ENCODE results near the gene BTBD9.

- TF ChIP-seq POLR2A (IDR thresholded peaks at IDR 0.05; ENCODE audit: insufficient read depth in 1 of 2, low read depth in 2 of 2, low read length in 2 of 2): no peak
- TF ChIP-seq NR2F1 (CRISPR knock-in tag; IDR thresholded peaks at IDR 0.05): no peak
- no peak for TF ChIP-seq EZH2 (conservative IDR thresholded peaks at IDR 0.05; ENCODE audit: low read depth, low read length)
- no peak for TF ChIP-seq ZNF274 (CRISPR knock-in tag; IDR thresholded peaks at IDR 0.05)
- no peak for TF ChIP-seq HMGXB4 (CRISPR knock-in tag; IDR thresholded peaks at IDR 0.05; ENCODE audit: borderline replicate concordance in 1 of 2, low read depth in 1 of 2)
- TF ChIP-seq MAX (IDR thresholded peaks at IDR 0.05): no peak
- no peak for TF ChIP-seq HMG20B (CRISPR knock-in tag; conservative IDR thresholded peaks at IDR 0.05)
- TF ChIP-seq SUZ12 (IDR thresholded peaks at IDR 0.05; ENCODE audit: low read depth, low read length): no peak
- TF ChIP-seq DPF2 (CRISPR knock-in tag; IDR thresholded peaks at IDR 0.05; ENCODE audit: borderline replicate concordance, low read depth): no peak
- no peak for TF ChIP-seq YY1 (IDR thresholded peaks at IDR 0.05; ENCODE audit: insufficient read depth, insufficient replicate concordance, low read depth, low read length)
- TF ChIP-seq, protein P1, sequence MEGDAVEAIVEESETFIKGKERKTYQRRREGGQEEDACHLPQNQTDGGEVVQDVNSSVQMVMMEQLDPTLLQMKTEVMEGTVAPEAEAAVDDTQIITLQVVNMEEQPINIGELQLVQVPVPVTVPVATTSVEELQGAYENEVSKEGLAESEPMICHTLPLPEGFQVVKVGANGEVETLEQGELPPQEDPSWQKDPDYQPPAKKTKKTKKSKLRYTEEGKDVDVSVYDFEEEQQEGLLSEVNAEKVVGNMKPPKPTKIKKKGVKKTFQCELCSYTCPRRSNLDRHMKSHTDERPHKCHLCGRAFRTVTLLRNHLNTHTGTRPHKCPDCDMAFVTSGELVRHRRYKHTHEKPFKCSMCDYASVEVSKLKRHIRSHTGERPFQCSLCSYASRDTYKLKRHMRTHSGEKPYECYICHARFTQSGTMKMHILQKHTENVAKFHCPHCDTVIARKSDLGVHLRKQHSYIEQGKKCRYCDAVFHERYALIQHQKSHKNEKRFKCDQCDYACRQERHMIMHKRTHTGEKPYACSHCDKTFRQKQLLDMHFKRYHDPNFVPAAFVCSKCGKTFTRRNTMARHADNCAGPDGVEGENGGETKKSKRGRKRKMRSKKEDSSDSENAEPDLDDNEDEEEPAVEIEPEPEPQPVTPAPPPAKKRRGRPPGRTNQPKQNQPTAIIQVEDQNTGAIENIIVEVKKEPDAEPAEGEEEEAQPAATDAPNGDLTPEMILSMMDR (CRISPR knock-in tag; IDR thresholded peaks at IDR 0.05): no peak
Observed at GRCh38 chr6:38387971-38388370, 251.8 kb downstream of the BTBD9 start.
